ENCODE results near the gene FBXW8.

- TF ChIP-seq EZH2 (IDR thresholded peaks at IDR 0.05) (no peak), POLR2AphosphoS5 (IDR thresholded peaks at IDR 0.05; ENCODE audit: borderline replicate concordance, low read depth, low read length) (no peak), FOXP2 (optimal IDR thresholded peaks at IDR 0.05; ENCODE audit: control extremely low read depth, extremely low read length, insufficient read depth) (no peak)
Measured at GRCh38 chr12:117049295-117049694, 138.5 kb downstream of the FBXW8 start.
